Measurements from ENCODE around the gene CDK8. TPM values are rescaled to one million over a fixed set of nuclear protein-coding genes. Genes with fewer than 3 reads are reported as not detected.

CDK8 gene
- polyA plus RNA-seq, 3 donors: 3.0 to 10.9 (median 3.3) TPM

DNA sequence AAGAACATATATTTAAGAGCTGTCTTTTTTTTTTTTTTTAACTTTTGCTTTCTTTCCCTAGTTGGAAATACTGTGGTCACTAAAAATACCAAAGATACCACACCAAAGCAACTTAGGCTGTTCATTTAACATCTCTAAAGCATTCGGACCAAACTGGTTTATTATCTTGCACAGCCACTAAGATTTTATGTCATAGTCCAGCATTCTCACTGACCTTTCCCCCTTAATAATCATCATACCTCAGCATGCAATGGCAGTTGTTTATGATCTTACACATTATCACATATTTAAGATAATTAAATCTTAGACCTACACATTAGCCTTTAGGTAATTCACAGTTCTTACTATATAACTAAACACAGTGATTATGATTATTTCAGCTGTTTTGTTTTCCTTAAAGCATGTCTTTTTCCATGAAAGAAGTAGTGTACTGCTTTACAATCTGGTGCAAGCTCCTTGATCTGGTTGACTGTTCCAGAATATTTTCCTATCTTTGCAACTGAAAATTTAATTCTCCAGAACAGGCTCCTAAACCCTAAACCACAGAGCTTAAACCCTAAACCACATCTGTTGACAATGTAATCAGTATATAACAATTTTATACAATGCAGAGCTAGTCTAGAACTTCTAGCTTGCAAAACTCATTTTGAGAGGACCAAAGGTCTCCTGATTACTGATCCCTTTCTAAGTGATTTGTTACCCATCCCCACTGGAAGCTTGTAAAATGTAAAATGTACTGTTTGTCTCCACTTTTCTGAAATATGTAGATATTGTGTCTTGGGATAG, 74.2 kb downstream of the CDK8 start:
- Mint-ChIP-seq H3K4me1 (no peaks in the 10 kb centered on the region), H3K36me3 (peaks cover 3 to 5% of the 10 kb centered on the region in 2 donors), H3K4me3 (no peak overlapping the region), H3K27me3 (ENCODE audit: low read depth in 3 of 3) (no peaks in the 10 kb centered on the region), H3K9me3 (peaks cover 0 to 8% (median 0%) of the 10 kb centered on the region in 7 donors), H3K27ac (no peak overlapping the region)
- 90% methylated on average over 1 of the region's 1 CpG for WGBS (ENCODE audit: insufficient coverage)
- DNase-seq: no peak
- H3K79me2 ChIP-seq (ENCODE audit: insufficient read depth, low read length): no peaks in the 10 kb centered on the region
- TF ChIP-seq, protein P1, sequence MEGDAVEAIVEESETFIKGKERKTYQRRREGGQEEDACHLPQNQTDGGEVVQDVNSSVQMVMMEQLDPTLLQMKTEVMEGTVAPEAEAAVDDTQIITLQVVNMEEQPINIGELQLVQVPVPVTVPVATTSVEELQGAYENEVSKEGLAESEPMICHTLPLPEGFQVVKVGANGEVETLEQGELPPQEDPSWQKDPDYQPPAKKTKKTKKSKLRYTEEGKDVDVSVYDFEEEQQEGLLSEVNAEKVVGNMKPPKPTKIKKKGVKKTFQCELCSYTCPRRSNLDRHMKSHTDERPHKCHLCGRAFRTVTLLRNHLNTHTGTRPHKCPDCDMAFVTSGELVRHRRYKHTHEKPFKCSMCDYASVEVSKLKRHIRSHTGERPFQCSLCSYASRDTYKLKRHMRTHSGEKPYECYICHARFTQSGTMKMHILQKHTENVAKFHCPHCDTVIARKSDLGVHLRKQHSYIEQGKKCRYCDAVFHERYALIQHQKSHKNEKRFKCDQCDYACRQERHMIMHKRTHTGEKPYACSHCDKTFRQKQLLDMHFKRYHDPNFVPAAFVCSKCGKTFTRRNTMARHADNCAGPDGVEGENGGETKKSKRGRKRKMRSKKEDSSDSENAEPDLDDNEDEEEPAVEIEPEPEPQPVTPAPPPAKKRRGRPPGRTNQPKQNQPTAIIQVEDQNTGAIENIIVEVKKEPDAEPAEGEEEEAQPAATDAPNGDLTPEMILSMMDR (IDR thresholded peaks at IDR 0.05): no peak
- H3K9me3 ChIP-seq (replicated peaks in 1 of 2; ENCODE audit: control insufficient read depth in 1 of 2, insufficient read depth in 1 of 2, low read length in 2 of 2): no peaks in the 10 kb centered on the region
- no peak overlapping the region for H3K4me3 ChIP-seq (replicated peaks in 1 of 3; ENCODE audit: low read depth in 2 of 3, low read length in 3 of 3)
- H3K4me2 ChIP-seq (replicated peaks; ENCODE audit: extremely low read depth, low read length, poor library complexity, severe bottlenecking): no peak overlapping the region
- H3K4me1 ChIP-seq (ENCODE audit: control insufficient read depth in 1 of 2, insufficient read depth in 2 of 2, low read length in 2 of 2): no peaks in the 10 kb centered on the region
- H3K36me3 ChIP-seq (replicated peaks in 1 of 2; ENCODE audit: control insufficient read depth in 1 of 2, insufficient read depth in 2 of 2, low read length in 2 of 2): no peaks in the 10 kb centered on the region
- no peaks in the 10 kb centered on the region for H3K27me3 ChIP-seq (ENCODE audit: control insufficient read depth in 2 of 2, insufficient read depth in 2 of 2, low read length in 2 of 2)
- intact Hi-C loops (cut with micrococcal nuclease): no loop called here
- no peak overlapping the region for H2AFZ ChIP-seq (ENCODE audit: insufficient read depth, low read depth, low read length, poor library complexity, severe bottlenecking)
- no peak overlapping the region for H3K27ac ChIP-seq (ENCODE audit: low read depth in 1 of 2, low read length in 2 of 2)
- peaks cover 3% of the 10 kb centered on the region for H4K20me1 ChIP-seq (ENCODE audit: insufficient read depth, low read length)
- H3K9ac ChIP-seq (ENCODE audit: insufficient read depth, low read length, poor library complexity, severe bottlenecking): no peak overlapping the region

DNA sequence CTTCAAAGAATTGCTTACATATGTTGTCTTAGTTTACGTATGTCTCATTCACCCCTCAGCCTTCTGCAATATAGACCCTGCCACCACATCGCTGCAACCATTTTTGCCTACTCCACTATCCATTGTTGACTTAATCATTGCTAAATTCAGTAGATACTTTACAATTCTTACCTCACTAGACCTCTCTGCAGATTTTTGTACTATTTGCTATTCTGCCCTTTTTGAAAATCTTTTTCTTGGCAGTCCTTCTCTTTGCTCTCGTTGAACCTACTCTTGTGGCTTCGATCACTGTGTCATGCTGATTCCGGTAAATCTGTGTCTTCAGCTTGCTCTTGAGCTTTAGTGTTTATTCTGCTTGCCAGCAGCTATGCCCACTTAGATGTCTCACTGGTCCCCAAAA, 81.2 kb downstream of the CDK8 start:
- Mint-ChIP-seq H3K27me3 (ENCODE audit: low read depth in 3 of 3) (no peaks in the 10 kb centered on the region), H3K36me3 (peaks cover 4 to 5% of the 10 kb centered on the region in 2 donors), H3K4me1 (no peaks in the 10 kb centered on the region), H3K4me3 (no peak overlapping the region), H3K9me3 (peaks cover 0 to 3% (median 0%) of the 10 kb centered on the region in 7 donors), H3K27ac (no peak overlapping the region)
- Histone ChIP-seq H4K20me1 (ENCODE audit: insufficient read depth, low read length) (no peaks in the 10 kb centered on the region), H3K27me3 (ENCODE audit: control insufficient read depth in 2 of 2, insufficient read depth in 2 of 2, low read length in 2 of 2) (no peaks in the 10 kb centered on the region), H3K9ac (ENCODE audit: insufficient read depth, low read length, poor library complexity, severe bottlenecking) (no peak overlapping the region), H3K4me2 (replicated peaks; ENCODE audit: extremely low read depth, low read length, poor library complexity, severe bottlenecking) (no peak overlapping the region), H3K27ac (ENCODE audit: low read depth in 1 of 2, low read length in 2 of 2) (no peak overlapping the region), H3K36me3 (replicated peaks in 1 of 2; ENCODE audit: control insufficient read depth in 1 of 2, insufficient read depth in 2 of 2, low read length in 2 of 2) (no peaks in the 10 kb centered on the region), H2AFZ (ENCODE audit: insufficient read depth, low read depth, low read length, poor library complexity, severe bottlenecking) (no peak overlapping the region), H3K79me2 (ENCODE audit: insufficient read depth, low read length) (no peaks in the 10 kb centered on the region), H3K4me3 (replicated peaks in 1 of 3; ENCODE audit: low read depth in 2 of 3, low read length in 3 of 3) (no peak overlapping the region), H3K4me1 (ENCODE audit: control insufficient read depth in 1 of 2, insufficient read depth in 2 of 2, low read length in 2 of 2) (no peaks in the 10 kb centered on the region), H3K9me3 (replicated peaks in 1 of 2; ENCODE audit: control insufficient read depth in 1 of 2, insufficient read depth in 1 of 2, low read length in 2 of 2) (no peaks in the 10 kb centered on the region)
- WGBS (ENCODE audit: insufficient coverage): 100% methylated on average over 5 of the region's 5 CpGs
- intact Hi-C loops (cut with micrococcal nuclease): no loop called here
- TF ChIP-seq, protein P1 (IDR thresholded peaks at IDR 0.05): no peak
- DNase-seq: no peak
